Fibroblast of the conjunctiva (primary cell): ENCODE results near the gene BFSP1.

Source experiments
- DNase-seq: peaks from one replicate; pipeline ENCODE4 v3.0.0-alpha.2; 2010; ENCODE audit warnings: low read depth

The BFSP1 gene

GRCh38 chr20:17530716-17531664 is at the start of gene BFSP1:
BFSP1 (minus strand) TSS chr20:17531379; CDS start chr20:17531329, 50 bp downstream.
- DNase-seq, result peak; percentile 39

- no peak for DNase-seq
Observed at GRCh38 chr20:17580895-17581294, 49.7 kb upstream of the BFSP1 start.

GRCh38 chr20:17579369-17580039 is 48.3 kb upstream of the BFSP1 start:
- no peak for DNase-seq

GRCh38 chr20:17576215-17576614 is 45.0 kb upstream of the BFSP1 start:
- DNase-seq, result no peak

GRCh38 chr20:17573463-17573862 is 42.3 kb upstream of the BFSP1 start:
- no peak for DNase-seq

GRCh38 chr20:17572034-17572638 is 41.0 kb upstream of the BFSP1 start:
- no peak for DNase-seq

GRCh38 chr20:17571153-17571527 is 40.0 kb upstream of the BFSP1 start:
- peak; percentile 12 for DNase-seq

GRCh38 chr20:17570347-17571152 is 39.4 kb upstream of the BFSP1 start:
- DNase-seq, result peak; percentile 20

- DNase-seq, result peak; percentile 83
Observed at GRCh38 chr20:17569616-17570346, 38.6 kb upstream of the BFSP1 start, which contains the start of gene DSTN. DSTN (plus strand) TSS chr20:17570075; CDS start chr20:17570209, 134 bp downstream.

- DNase-seq, result peak; percentile 69
Observed at GRCh38 chr20:17568972-17569521, 37.9 kb upstream of the BFSP1 start.

GRCh38 chr20:17568045-17568788 is 37.0 kb upstream of the BFSP1 start:
- DNase-seq, result no peak

- no peak for DNase-seq
Observed at GRCh38 chr20:17566345-17566744, 35.2 kb upstream of the BFSP1 start.

GRCh38 chr20:17565169-17565845 is 34.1 kb upstream of the BFSP1 start:
- DNase-seq, result no peak

- DNase-seq, result no peak
Observed at GRCh38 chr20:17562804-17563305, 31.7 kb upstream of the BFSP1 start.

GRCh38 chr20:17560344-17561074 is 29.3 kb upstream of the BFSP1 start:
- no peak for DNase-seq

GRCh38 chr20:17559338-17559737 is 28.2 kb upstream of the BFSP1 start:
- DNase-seq, result no peak

GRCh38 chr20:17558941-17559304 is 27.7 kb upstream of the BFSP1 start:
- DNase-seq, result no peak

GRCh38 chr20:17558154-17558940 is 27.2 kb upstream of the BFSP1 start:
- peak; percentile 78 for DNase-seq
